Testis (tissue), 3 donors: Measurements from ENCODE around the gene KHK. TPM values are rescaled to one million over a fixed set of nuclear protein-coding genes. Genes with fewer than 3 reads are reported as not detected.

Experiments
- DNase-seq: peaks from one replicate; pipeline ENCODE4 v3.0.0-alpha.2; 2019
- H3K27ac ChIP-seq, 2 donors: fragments of 200-600 bp; sonication (generic); one replicate each; pipeline ENCODE4 v1.5.1; 2019
- H3K27me3 ChIP-seq: fragments of 200-600 bp; sonication (generic); one replicate; pipeline ENCODE4 v1.5.1; 2019
- H3K36me3 ChIP-seq: fragments of 200-600 bp; sonication (generic); one replicate; pipeline ENCODE4 v1.5.1; 2017; ENCODE audit warnings: low read depth; ENCODE audit errors: missing control alignments
- H3K4me1 ChIP-seq: fragments of 200-600 bp; sonication (generic); one replicate; pipeline ENCODE4 v1.5.1; 2019
- H3K4me3 ChIP-seq, 2 donors: fragments of 200-600 bp; sonication (generic); one replicate each; pipeline ENCODE4 v1.5.1; 2017 to 2019
- H3K9me3 ChIP-seq: fragments of 200-600 bp; sonication (generic); one replicate; pipeline ENCODE4 v1.5.1; 2017
- CTCF ChIP-seq, 3 experiments: fragments of 450-650 bp in 2 of 3; fragments of 200-600 bp in 1 of 3; sonication (generic) in 1 of 3; IDR thresholded peaks; one replicate each; pipeline ENCODE4 v1.5.1; 2016 to 2019; ENCODE audit warnings: antibody characterized with exemption in 3 of 3, mild to moderate bottlenecking in 2 of 3, moderate library complexity in 1 of 3
- POLR2A ChIP-seq: fragments of 450-650 bp; IDR thresholded peaks from one replicate; pipeline ENCODE4 v1.6.1; 2017; ENCODE audit warnings: antibody characterized with exemption, mild to moderate bottlenecking, moderate library complexity
- WGBS, 2 donors: methylation state at CpG; one replicate each; pipeline ENCODE4 v1.1.5; 2018; 5-methylcytosine and 5-hydroxymethylcytosine counted together
- intact Hi-C: fragments of 100-400 bp; cut with DNase I; formaldehyde crosslinking; loops from one replicate; pipeline ENCODE4 v1.15.1; 2023; ENCODE audit warnings: low total_unique reads
- polyA plus RNA-seq: library from polyadenylated mRNA; stranded (reverse); fragments of 350-450 nt; fragmentation: Illumina TruSeq; extraction: RNeasy Lipid Tissue Mini Kit (QIAGEN cat#74804); gene quantifications from one replicate; pipeline ENCODE4 v1.2.3, GENCODE V29; 2014; ENCODE audit warnings: low read depth, low replicate concordance; ENCODE audit not compliant: insufficient read depth
- total RNA-seq, 2 donors: library from RNA; depleted of rRNA; stranded (reverse); fragments of >200 nt; gene quantifications; one replicate each; pipeline ENCODE4 v1.2.3, GENCODE V29; 2016

The KHK gene
- total and polyA plus RNA-seq, 3 donors from 2014 or later = 5.3 to 13.4 (median 11.5) TPM

GRCh38 chr2:27080603-27080936 is 6.0 kb upstream of the KHK start:
- intact Hi-C loops = loop anchor here (10.0 kb wide), 1 partner anchor 134 kb away; the partner anchor contains the start of genes ATRAID, CAD and SLC5A6
- Histone ChIP-seq H3K27ac (peak overlapping the region; percentile 74 to 76), H3K4me3 (peak overlapping the region in 1 of 2 donors; percentile 68), H3K4me1 (peaks cover 19% of the 10 kb centered on the region), H3K27me3 (no peaks in the 10 kb centered on the region), H3K36me3 (no peaks in the 10 kb centered on the region), H3K9me3 (no peaks in the 10 kb centered on the region)
- TF ChIP-seq POLR2A (no peak), CTCF (IDR thresholded peaks at IDR 0.05) (no peak)
- no peak for DNase-seq
- 55 to 76% methylated on average over 9 to 14 of the region's 14 CpGs for WGBS, 2 donors

- no peak overlapping the region for H3K4me3 ChIP-seq
- H3K9me3 ChIP-seq = no peaks in the 10 kb centered on the region
- H3K27me3 ChIP-seq = no peaks in the 10 kb centered on the region
- no peaks in the 10 kb centered on the region for H3K36me3 ChIP-seq
- no peak for TF ChIP-seq CTCF (IDR thresholded peaks at IDR 0.05)
- peak overlapping the region in 1 of 2 donors; percentile 37 for H3K27ac ChIP-seq
- intact Hi-C loops = loop anchor here (10.0 kb wide), 1 partner anchor 133 kb away; the partner anchor contains the start of genes ATRAID, CAD and SLC5A6
- DNase-seq = no peak
- H3K4me1 ChIP-seq = peaks cover 13% of the 10 kb centered on the region
- WGBS, 2 donors = 82 to 85% methylated on average over 11 to 38 of the region's 38 CpGs
These were observed 4.4 kb upstream of the KHK start for GRCh38 chr2:27081984-27082772.

- intact Hi-C loops = loop anchor here (10.0 kb wide), 1 partner anchor 132 kb away; the partner anchor contains the start of genes ATRAID, CAD and SLC5A6
- H3K4me3 ChIP-seq = no peak overlapping the region
- H3K9me3 ChIP-seq = no peaks in the 10 kb centered on the region
- H3K4me1 ChIP-seq = peaks cover 10% of the 10 kb centered on the region
- WGBS, 2 donors = 81 to 91% methylated on average over 11 to 23 of the region's 27 CpGs
- TF ChIP-seq POLR2A (no peak), CTCF (IDR thresholded peaks at IDR 0.05) (no peak)
- DNase-seq = no peak
- H3K27me3 ChIP-seq = no peaks in the 10 kb centered on the region
- no peak overlapping the region for H3K27ac ChIP-seq
- H3K36me3 ChIP-seq = no peaks in the 10 kb centered on the region
These were observed 3.7 kb upstream of the KHK start for GRCh38 chr2:27082773-27083409.

- intact Hi-C loops = loop anchor here (10.0 kb wide), 1 partner anchor 131 kb away; the partner anchor contains the start of genes ATRAID, CAD and SLC5A6
- H3K4me3 ChIP-seq = no peak overlapping the region
- 78 to 82% methylated on average over 14 to 20 of the region's 20 CpGs for WGBS, 2 donors
- TF ChIP-seq CTCF (IDR thresholded peaks at IDR 0.05) (no peak), POLR2A (no peak)
- no peak for DNase-seq
- no peaks in the 10 kb centered on the region for H3K27me3 ChIP-seq
- H3K27ac ChIP-seq = no peak overlapping the region
- H3K9me3 ChIP-seq = no peaks in the 10 kb centered on the region
- H3K4me1 ChIP-seq = peaks cover 6% of the 10 kb centered on the region
- H3K36me3 ChIP-seq = no peaks in the 10 kb centered on the region
These were observed 2.9 kb upstream of the KHK start for GRCh38 chr2:27083410-27084296.
